HG03565 (cell line): ENCODE measurements around the gene LRRC74B.
"Not testable (repeated sequence)": the region's sequence is repeated elsewhere in the genome, so short reads cannot be mapped to it uniquely, and the experiment has no call there.

ENCODE experiments used
- ATAC-seq: cut with Tn5 transposase; IDR thresholded peaks from one replicate; pipeline ENCODE4 v1.9.1; 2021; ENCODE audit warnings: mild to moderate bottlenecking, moderate library complexity; ENCODE audit not compliant: unreplicated experiment

LRRC74B gene

GRCh38 chr22:21074102-21074715 is 28.5 kb downstream of the LRRC74B start:
- no peak for ATAC-seq

GRCh38 chr22:21075516-21076138 is 29.9 kb downstream of the LRRC74B start:
- ATAC-seq = no peak

GRCh38 chr22:21076912-21077625 is 31.3 kb downstream of the LRRC74B start:
- ATAC-seq = no peak

- no peak for ATAC-seq
Measured at GRCh38 chr22:21077884-21078508, 32.2 kb downstream of the LRRC74B start.

GRCh38 chr22:21078916-21079315 is 33.2 kb downstream of the LRRC74B start:
- no peak for ATAC-seq

GRCh38 chr22:21079493-21079892 is 33.7 kb downstream of the LRRC74B start:
- no peak for ATAC-seq

GRCh38 chr22:21080435-21081137 is 34.8 kb downstream of the LRRC74B start:
- no peak for ATAC-seq

- ATAC-seq = no peak
Measured at GRCh38 chr22:21082248-21082647, 36.5 kb downstream of the LRRC74B start.

GRCh38 chr22:21087119-21087518 is 41.4 kb downstream of the LRRC74B start:
- no peak for ATAC-seq

- not testable (repeated sequence) for ATAC-seq
Measured at GRCh38 chr22:21087926-21088325, 42.2 kb downstream of the LRRC74B start.

GRCh38 chr22:21091220-21091619 is 45.5 kb downstream of the LRRC74B start:
- not testable (repeated sequence) for ATAC-seq

- no peak for ATAC-seq
Measured at GRCh38 chr22:21092797-21093554, 47.2 kb downstream of the LRRC74B start.

- not testable (repeated sequence) for ATAC-seq
Measured at GRCh38 chr22:21093555-21094137, 47.9 kb downstream of the LRRC74B start.

- no peak for ATAC-seq
Measured at GRCh38 chr22:21094911-21095772, 49.4 kb downstream of the LRRC74B start.

- ATAC-seq = no peak
Measured at GRCh38 chr22:21095773-21096107, 50.0 kb downstream of the LRRC74B start.

GRCh38 chr22:21096878-21097277 is 51.1 kb downstream of the LRRC74B start:
- ATAC-seq = not testable (repeated sequence)

- no peak for ATAC-seq
Measured at GRCh38 chr22:21098099-21098671, 52.4 kb downstream of the LRRC74B start.

- no peak for ATAC-seq
Measured at GRCh38 chr22:21099578-21099977, 53.8 kb downstream of the LRRC74B start.
